HG02623 (cell line): ENCODE data around the gene HECA.
A peak's percentile ranks its signal among the peaks of the same experiment; 100 is the strongest.

Experiments
- ATAC-seq: cut with Tn5 transposase; IDR thresholded peaks from one replicate; pipeline ENCODE4 v1.9.1; 2021; ENCODE audit warnings: moderate library complexity; ENCODE audit not compliant: unreplicated experiment

The HECA gene

GRCh38 chr6:139159016-139159415, 24.1 kb downstream of the HECA start:
- ATAC-seq = no peak

DNA sequence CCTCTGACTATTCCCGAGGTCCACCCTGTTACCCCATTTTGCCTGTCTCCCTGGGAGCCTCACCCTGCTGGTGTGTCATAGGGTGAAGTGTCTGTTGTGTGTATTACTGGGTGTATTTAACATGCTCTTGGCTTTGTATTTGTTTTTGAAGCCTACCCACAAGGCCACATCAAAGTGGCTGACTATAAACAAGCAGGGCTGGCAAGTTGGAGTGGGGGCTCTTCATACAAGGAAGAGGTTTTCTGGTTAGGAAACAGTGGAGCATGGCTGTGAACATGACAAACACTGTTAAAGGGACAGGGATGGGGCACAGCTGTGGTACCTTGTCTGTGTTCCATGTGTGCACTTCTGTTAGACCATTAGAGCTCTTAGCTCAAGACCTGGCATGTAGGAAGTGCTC, 26.3 kb downstream of the HECA start:
- ATAC-seq = no peak

- peak; percentile 98 for ATAC-seq
Observed at GRCh38 chr6:139161817-139162284, 27.0 kb downstream of the HECA start.

DNA sequence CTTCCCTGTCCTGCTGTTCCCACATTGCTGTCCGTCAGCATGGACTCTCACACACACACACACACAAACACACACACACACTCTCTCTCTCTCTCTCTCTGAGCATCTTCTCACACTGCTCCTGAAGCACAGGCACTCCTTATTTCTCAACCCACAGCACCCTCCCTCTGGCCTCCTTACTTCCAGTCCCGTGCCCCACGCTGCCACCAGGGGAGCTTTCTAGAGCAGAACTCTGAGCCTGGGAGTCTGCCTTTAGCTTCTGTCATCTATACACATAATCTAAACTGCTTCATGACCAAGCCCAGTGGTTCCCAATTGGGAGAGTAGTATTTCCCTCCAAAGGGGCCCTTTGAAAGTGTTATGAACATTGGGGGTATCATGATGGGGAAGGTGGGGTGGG, 29.1 kb downstream of the HECA start:
- no peak for ATAC-seq

DNA sequence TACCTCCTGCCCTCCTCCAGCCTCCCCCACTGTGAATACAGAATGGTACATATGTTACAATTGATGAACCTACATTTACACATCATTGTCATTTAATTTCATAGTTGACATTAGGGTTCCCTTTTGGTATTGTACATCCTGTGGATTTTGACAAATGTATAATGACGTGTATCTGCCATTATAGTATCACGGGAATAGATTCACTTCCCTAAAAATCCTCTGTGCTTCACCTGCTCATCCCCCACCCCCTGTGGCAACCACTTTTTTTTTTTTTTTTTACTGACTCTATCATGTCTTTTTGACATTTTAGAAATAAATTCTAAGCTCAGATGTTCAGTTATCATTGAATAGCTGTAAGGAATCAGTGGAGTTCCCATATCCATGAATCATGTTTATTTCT, 30.4 kb downstream of the HECA start:
- no peak for ATAC-seq

GRCh38 chr6:139166238-139166955, 31.5 kb downstream of the HECA start:
- no peak for ATAC-seq

DNA sequence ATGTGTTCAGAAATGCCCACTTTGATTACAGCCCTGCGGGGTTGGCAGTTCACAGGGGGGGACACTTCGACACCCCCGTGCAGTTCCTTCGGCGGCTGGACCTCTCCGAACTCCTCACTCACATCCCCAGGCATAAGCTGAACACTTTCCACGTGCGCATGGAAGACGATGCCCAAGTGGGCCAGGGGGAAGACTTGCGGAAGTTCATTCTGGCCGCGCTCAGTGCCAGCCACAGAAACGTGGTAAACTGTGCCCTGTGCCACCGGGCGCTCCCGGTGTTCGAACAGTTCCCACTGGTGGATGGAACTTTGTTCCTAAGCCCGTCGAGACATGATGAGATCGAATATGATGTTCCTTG, 32.1 kb downstream of the HECA start:
- ATAC-seq = no peak

DNA sequence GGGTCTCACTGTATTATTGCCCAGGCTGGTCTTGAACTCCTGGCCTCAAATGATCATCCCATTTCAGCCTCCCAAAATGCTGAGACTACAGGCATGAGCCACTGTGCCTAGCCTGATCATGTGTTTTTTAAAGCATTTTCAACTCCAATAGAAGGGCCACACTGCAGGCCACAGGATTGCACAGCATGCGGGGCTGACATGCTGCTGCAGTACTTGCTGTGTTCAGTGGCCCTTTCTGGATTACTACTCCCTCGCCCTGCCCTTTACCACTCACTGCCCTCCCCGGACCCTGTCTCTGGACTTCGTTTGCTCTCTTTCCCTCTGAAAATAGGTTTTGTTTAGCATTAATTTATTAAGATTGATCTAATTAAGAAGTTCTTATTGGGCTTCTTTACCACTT, 37.3 kb downstream of the HECA start:
- ATAC-seq = no peak

- ATAC-seq = no peak
Observed at GRCh38 chr6:139172567-139172966, 37.7 kb downstream of the HECA start.

DNA sequence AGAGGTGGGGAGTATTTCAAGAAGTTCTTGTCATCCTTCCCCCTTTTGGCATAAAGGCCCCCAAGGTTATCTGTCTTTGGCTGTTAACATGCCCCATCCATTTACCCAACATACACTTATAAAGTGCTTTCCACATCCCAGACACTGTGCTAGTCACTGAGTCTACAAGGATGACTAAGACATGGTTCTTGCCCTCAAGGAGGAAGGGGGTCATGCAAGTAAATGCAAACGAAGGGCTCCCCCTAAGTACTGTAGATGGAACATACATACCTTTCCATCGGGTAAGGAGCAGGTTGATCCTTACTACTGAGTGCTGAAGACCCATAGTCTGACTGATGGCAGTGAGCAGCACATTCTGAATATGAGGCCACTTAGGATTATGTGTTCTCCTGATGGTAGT, 38.3 kb downstream of the HECA start:
- ATAC-seq = no peak

DNA sequence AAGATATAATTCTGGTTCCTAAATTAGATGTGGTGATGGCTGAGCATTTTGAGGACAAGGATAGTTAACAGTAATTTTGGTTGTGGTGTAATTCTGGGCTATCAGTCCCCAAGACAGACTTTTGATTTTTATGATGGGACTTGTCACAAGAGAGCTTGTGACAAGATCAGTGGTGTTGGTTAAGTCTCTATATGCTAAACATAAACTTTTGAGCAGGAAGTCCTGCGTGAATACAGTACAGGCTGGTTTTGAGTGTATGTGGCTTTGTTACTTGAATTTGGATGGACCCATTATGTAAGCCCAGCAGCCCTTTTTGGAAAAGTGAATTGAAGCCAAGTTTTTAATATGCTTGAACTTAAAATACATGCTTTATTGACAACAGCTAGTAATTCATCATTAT, 38.9 kb downstream of the HECA start:
- no peak for ATAC-seq

GRCh38 chr6:139174961-139175360, 40.1 kb downstream of the HECA start:
- no peak for ATAC-seq

GRCh38 chr6:139175389-139175948, 40.6 kb downstream of the HECA start:
- ATAC-seq = peak; percentile 68

- ATAC-seq = no peak
Observed at GRCh38 chr6:139181236-139181635, 46.4 kb downstream of the HECA start.

DNA sequence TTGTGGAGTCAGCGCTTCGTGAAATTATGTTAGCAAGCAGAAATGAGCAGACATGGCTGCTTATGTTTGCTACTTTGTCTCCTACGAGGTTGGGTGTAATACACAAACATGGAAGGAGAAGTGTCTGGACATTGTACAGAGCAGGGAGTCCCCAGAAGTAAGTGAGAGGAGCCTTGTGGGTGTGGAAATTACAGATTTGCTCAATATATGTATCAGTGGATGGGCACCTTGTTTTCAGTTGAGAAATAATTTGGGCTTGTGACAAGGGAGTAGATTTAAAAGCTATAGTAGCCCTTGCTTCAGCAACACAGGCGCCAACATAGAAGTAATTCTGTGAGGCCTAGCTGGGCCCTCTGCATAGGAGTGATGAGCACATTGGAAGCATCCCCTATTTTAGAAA, 49.2 kb downstream of the HECA start:
- no peak for ATAC-seq

DNA sequence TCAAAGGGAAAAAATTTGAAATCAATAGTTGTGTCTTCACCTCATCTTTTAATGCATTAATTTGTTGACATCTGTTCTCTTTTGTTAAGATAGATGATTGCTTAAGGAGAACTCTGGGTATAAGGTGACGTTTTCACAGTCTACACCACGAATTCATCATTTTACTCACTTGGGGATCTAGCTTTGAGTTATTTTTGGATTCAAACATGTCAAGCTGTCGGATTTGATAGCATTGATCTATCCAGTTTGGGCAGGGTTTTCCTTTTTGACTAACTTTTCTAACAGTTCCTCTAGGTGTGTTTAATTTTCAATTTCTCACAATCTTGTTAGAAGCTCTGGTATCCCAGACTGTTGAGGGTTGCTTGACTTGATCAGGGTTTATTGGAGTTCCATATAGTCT, 49.6 kb downstream of the HECA start:
- ATAC-seq = no peak

DNA sequence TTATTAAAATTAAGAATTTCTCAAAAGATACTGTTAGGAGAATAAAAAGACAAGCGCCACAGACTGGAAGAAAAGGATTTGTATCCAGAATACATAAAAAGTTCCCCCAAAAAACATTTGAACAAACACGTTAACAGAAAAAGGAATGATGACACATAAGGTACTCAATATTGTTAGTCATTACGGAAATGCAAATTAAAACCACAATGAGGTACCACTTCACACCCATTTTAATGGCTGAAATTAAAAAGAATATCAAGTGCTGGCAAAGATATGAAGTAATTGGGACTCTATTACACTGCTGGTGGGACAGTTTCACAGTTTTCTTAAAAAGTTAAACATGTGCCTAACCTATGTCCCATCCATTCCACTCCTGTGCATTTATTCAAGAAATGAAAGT, 51.4 kb downstream of the HECA start:
- no peak for ATAC-seq

DNA sequence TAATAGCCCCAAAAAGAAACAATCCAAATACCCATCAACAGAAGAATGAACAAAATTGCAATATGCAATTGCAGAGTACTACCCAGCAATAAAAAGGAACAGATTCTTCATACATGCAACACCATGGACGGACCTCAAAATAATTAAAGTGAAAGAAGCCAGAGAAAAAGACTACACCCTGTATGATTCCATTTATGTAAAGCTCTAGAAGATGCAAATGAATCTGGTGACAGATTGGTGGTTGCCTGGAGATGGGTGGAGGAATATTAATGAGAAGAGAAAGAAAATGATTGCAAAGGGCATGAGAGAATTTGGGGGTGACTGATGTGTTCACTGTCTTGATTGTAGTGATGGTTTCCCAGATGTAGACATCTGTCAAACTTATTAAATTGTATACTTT, 51.8 kb downstream of the HECA start:
- no peak for ATAC-seq

DNA sequence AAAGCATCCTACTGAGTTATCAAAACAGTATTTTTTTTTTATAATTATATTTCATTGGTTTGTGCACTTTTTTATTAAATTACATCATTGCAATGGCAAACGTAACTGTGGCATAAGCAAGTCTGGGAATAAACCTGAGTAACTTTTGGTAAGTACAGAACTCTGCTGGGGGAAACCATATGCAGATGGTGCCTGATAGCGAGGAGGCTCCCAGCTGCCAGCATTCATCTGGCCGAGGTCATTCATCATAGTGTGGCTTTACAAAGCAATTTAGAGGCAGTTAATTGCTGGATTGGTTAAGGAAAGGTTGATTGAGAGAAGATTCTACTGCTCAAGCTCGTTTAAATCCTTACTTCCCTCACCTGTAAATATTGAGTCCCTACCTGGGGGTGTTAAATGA, 52.6 kb downstream of the HECA start:
- ATAC-seq = no peak

DNA sequence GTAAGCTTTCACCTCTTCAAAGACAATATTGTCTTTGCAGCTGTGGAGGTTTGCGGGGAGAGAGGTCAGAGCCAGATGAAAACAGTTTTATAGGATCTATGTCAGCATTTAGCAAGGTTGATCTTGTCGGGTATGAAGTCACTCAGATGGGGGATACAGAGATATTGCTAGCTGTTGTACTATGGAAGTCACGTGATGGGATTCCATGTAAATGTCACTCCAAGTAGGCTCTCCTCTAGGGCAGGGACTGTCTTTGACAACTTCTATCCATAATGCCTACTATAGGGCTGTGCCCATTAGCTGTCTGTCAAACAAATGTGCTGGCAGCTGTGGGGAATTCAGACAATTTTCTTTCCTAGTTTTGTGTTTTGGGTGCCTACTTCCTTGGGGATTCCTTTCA, 54.8 kb downstream of the HECA start:
- ATAC-seq = no peak

DNA sequence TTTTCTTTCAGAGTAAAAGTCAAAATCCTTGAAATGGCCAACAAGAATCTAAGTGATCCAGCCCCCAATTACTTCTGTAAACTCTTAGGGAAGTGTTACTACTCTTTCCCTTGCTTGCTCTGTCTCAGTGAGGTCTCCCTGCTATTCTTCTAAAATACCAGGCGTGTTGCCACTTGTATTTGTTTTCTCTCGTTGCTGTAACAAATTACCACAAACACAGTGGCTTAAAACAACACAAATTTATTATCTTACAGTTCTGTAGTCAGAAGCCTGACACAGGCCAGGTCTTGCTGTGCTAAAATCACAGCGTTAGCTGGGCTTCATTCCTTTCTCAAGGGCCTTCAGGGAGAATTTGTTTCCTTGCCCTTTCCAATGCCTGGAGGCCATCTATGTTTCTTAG, 59.9 kb downstream of the HECA start:
- ATAC-seq = no peak

DNA sequence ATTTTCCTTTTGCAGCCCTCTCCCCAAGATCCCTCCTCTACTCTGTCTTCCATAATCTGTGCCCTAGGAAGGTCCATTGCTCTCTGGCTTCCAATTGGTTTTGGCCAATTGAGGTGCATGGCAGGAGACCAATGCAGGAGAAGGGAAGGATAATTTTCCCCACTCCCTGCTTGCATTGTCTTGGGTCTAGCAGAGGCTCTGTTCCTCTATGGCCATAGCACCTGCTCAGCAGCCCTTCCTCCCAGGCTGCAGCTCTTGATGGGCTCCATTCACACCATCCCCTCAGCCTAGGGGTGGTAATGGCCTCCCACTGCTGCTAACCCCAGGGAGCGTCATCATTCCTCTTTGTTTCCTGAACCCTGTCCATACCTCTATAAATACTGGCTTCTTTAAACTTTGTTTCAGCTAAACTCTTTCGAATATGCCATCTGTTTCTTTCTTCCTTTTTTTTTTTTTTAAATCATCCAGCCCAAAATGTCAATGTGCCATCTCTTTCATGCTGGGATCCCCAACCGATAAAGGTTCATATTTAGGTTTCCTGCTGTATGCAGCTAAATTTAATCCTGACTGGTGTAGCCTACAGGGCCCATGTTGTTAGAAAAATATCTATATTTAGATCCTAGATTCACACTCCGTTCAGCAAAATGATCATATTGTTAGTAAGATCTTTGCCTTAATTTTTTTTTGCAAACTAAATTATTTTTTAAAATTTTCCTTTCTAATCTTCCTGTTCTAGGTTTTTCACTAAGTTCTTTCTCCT, 63.8 kb downstream of the HECA start:
- ATAC-seq = no peak
